ENCODE data around the gene ODAD3.

Gene ODAD3

GRCh38 chr19:11377237-11377636 lies 57.7 kb downstream of the ODAD3 start:
- peak; percentile 68 for DNase-seq (ENCODE audit: extremely low read depth, low read depth)
- TF ChIP-seq CTCF (IDR thresholded peaks at IDR 0.05; ENCODE audit: low read depth, low read length, missing control alignments): no peak
- no peak overlapping the region for H3K4me3 ChIP-seq (replicated peaks; ENCODE audit: low read depth, low read length)

- no peak for TF ChIP-seq CTCF (IDR thresholded peaks at IDR 0.05; ENCODE audit: low read depth, low read length, missing control alignments)
- no peak for DNase-seq (ENCODE audit: extremely low read depth, low read depth)
- H3K4me3 ChIP-seq (replicated peaks; ENCODE audit: low read depth, low read length): peak overlapping the region; percentile 61
Measured at GRCh38 chr19:11375143-11375948, 59.6 kb downstream of the ODAD3 start.

DNA sequence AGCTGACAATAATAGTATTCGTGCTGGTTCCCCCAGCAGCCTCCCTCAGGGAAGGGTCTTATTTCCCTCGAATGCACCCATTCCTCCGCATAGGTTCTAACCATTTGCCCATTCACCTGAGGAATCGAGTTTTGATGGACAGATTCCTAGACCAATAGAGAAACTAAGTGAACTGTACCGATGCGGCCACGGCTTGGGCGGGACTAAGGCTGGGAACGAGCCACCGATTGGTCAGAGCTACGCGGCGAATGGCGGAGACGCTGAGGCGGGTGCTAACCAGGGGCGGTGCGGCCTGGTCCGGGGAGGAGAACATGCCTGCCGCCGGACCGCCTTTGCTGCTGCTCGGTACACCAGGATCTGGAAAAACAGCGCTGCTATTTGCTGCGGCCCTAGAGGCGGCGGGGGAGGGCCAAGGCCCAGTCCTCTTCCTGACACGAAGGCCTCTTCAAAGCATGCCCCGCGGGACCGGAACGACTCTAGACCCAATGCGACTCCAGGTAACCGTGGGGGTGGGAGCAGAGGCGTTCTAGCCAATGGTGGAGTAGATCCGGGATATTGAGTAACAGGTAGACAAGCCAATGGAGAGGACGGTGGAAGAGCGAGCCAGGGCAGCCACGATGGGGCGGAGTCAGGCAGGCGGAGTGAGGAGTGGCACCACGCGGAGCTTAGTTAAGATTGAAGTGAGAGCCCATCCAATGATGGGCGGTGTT lies 60.3 kb downstream of the ODAD3 start, which contains the start of gene SWSAP1:
Gene SWSAP1, plus strand, starts transcription at position 234 of the 710 bp plus-strand sequence. Its CDS starts 15 bp downstream, at position 249.
- H3K4me3 ChIP-seq (replicated peaks; ENCODE audit: low read depth, low read length): peak within 1 kb of the TSS; percentile 61
- peak; percentile 98 for DNase-seq (ENCODE audit: extremely low read depth, low read depth)
- no peak for TF ChIP-seq CTCF (IDR thresholded peaks at IDR 0.05; ENCODE audit: low read depth, low read length, missing control alignments)

GRCh38 chr19:11373885-11374432 lies 61.0 kb downstream of the ODAD3 start:
- DNase-seq (ENCODE audit: extremely low read depth, low read depth): no peak
- no peak for TF ChIP-seq CTCF (IDR thresholded peaks at IDR 0.05; ENCODE audit: low read depth, low read length, missing control alignments)
- peak overlapping the region; percentile 61 for H3K4me3 ChIP-seq (replicated peaks; ENCODE audit: low read depth, low read length)

GRCh38 chr19:11373166-11373884 lies 61.6 kb downstream of the ODAD3 start:
- no peak for TF ChIP-seq CTCF (IDR thresholded peaks at IDR 0.05; ENCODE audit: low read depth, low read length, missing control alignments)
- DNase-seq (ENCODE audit: extremely low read depth, low read depth): no peak
- no peak overlapping the region for H3K4me3 ChIP-seq (replicated peaks; ENCODE audit: low read depth, low read length)

DNA sequence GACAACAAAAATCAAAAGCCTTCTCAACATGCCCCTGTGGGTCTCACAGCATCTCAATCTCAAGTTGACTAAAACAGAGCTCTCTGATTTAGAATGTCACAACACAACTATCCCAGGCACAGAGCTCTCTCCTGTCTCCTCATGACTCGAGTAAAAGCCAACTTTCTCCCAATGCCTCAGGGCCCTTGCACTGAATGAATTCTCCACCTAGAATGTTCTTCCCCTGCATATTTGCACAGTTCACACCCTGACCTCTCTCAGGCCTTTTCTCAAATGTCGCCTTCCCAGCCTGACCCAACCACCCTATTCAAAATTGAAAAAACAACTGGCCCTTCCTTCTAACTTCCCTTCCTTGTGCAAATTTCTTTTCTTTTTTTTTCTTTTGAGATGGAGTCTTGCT lies 64.2 kb downstream of the ODAD3 start:
- no peak for TF ChIP-seq CTCF (IDR thresholded peaks at IDR 0.05; ENCODE audit: low read depth, low read length, missing control alignments)
- H3K4me3 ChIP-seq (replicated peaks; ENCODE audit: low read depth, low read length): no peak overlapping the region
- no peak for DNase-seq (ENCODE audit: extremely low read depth, low read depth)

Data from HFF-Myc (cell line).